Cardiac muscle cell (in vitro differentiated cells and primary cell): Measurements from ENCODE around the gene DPEP2NB. TPM values are rescaled to one million over a fixed set of nuclear protein-coding genes. Genes with fewer than 3 reads are reported as not detected.

Experiments
- DNase-seq, 2 donors: peaks; one replicate each; pipeline versions ENCODE4 v3.0.0 to v3.0.0-alpha.2; 2010 to 2017; ENCODE audit warnings: low read depth in 1 of 2, low spot score in 1 of 2
- H3K27ac ChIP-seq: fragments of 200-600 bp; sonication (generic); 2 replicates; pipeline ENCODE4 v1.5.1; 2016
- H3K27me3 ChIP-seq: fragments of 200-600 bp; sonication (generic); 2 replicates; pipeline ENCODE4 v1.6.0; 2016; ENCODE audit warnings: control low read depth
- H3K36me3 ChIP-seq: fragments of 200-600 bp; sonication (generic); 2 replicates; pipeline ENCODE4 v1.5.1; 2016; ENCODE audit warnings: control low read depth
- H3K4me1 ChIP-seq: fragments of 200-600 bp; sonication (generic); 2 replicates; pipeline ENCODE4 v1.8.1; 2017; ENCODE audit warnings: low read depth, mild to moderate bottlenecking, mixed run types
- H3K4me3 ChIP-seq: fragments of 200-600 bp; sonication (generic); 2 replicates; pipeline ENCODE4 v1.5.1; 2016; ENCODE audit warnings: mild to moderate bottlenecking
- H3K9me3 ChIP-seq: fragments of 200-600 bp; sonication (generic); 2 replicates; pipeline ENCODE4 v1.5.1; 2017; ENCODE audit warnings: low read depth, mild to moderate bottlenecking, control low read depth
- polyA plus RNA-seq: library from polyadenylated mRNA; unstranded; fragments of >200 nt; fragmentation: Nextera tagmentation; extraction: Ambion mirVana; gene quantifications from 2 replicates; pipeline ENCODE4 v1.2.1, GENCODE V29; 2016
- total RNA-seq: library from RNA; depleted of rRNA; stranded (reverse); fragments of >200 nt; gene quantifications from 2 replicates; pipeline ENCODE4 v1.2.3, GENCODE V29; 2016
- TF ChIP-seq, protein P1 (sequence below): IDR thresholded peaks from 2 replicates; pipeline ENCODE4 v1.5.1; 2012; ENCODE audit warnings: low read depth, mild to moderate bottlenecking, low read length

DPEP2NB gene
- total and polyA plus RNA-seq, 2 experiments from 2014 or later: not detected

DNA sequence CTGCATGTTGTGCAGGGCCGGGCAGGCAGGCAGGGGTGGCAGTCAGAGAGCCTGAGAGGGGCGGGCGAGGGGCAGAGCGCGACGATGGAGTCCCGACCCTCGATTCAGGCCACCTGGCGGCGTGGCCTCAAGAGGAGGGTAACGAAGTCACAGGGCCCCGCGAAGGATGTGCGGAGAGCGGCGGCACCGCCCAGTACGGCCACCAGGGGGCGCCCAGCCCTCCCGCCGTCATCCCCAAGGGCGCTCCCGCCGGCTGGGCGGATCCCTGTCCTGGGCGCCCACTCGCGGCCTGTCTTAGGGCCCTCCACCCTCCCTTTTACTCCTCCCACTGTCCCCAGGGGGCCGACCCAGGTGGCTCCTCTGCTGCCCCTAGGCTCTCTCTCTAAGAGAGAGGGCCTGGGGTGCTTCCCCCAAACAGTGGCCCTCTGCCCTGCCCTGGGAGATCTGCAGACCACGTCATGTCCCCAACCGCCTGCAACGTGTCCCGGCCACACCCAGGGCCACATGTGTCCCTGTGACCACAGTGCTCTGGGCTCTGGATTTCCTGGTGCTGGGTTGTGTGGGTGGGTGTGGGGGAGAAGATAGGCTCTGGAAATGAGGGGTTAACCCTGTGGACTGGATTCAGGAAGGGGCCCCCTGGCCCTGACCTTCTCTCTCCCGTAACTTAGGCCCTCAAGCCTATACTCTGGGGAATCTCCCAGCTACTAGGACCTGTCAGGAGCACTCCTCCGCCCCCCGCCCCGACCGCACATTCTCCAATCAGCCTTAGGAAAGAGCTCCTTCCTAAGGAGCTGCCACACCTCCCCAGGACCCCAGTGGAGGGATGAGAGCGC, 22.3 kb downstream of the DPEP2NB start:
- DNase-seq: peak; percentile 79 to 81
- H3K36me3 ChIP-seq: no peaks in the 10 kb centered on the region
- no peak overlapping the region for H3K4me3 ChIP-seq
- H3K27me3 ChIP-seq: peaks cover 11% of the 10 kb centered on the region
- TF ChIP-seq, protein P1, sequence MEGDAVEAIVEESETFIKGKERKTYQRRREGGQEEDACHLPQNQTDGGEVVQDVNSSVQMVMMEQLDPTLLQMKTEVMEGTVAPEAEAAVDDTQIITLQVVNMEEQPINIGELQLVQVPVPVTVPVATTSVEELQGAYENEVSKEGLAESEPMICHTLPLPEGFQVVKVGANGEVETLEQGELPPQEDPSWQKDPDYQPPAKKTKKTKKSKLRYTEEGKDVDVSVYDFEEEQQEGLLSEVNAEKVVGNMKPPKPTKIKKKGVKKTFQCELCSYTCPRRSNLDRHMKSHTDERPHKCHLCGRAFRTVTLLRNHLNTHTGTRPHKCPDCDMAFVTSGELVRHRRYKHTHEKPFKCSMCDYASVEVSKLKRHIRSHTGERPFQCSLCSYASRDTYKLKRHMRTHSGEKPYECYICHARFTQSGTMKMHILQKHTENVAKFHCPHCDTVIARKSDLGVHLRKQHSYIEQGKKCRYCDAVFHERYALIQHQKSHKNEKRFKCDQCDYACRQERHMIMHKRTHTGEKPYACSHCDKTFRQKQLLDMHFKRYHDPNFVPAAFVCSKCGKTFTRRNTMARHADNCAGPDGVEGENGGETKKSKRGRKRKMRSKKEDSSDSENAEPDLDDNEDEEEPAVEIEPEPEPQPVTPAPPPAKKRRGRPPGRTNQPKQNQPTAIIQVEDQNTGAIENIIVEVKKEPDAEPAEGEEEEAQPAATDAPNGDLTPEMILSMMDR: peak; percentile 91
- no peaks in the 10 kb centered on the region for H3K4me1 ChIP-seq
- H3K27ac ChIP-seq: no peak overlapping the region
- H3K9me3 ChIP-seq: no peaks in the 10 kb centered on the region

DNA sequence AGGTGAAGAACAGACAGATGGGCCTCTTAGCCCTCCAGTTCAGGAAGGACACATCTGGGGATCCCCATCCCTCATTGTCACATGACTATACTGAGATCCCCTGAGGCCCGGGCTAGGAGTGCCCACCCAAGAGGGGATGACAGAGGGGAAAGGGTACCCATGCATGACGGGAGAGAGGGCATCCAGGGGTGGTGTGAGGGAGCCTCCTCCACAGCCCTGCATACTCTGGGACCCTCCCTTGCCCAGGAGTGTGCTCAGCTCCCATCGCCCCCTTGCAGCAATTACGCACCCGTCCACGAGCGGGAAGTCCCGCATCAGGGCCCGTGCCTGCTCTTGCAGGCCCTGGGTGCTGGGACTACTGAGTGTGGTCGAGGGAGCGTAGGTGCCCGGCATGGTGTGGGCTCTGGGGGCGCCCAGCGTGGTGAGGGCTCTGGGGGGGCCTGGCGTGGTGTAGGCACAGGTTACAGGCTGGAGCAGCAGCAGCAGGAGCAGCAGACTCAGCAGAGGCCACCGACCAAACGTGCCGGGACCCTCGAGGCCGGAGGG, 23.0 kb downstream of the DPEP2NB start:
- TF ChIP-seq, protein P1: no peak
- DNase-seq: no peak
- Histone ChIP-seq H3K27ac (no peak overlapping the region), H3K9me3 (no peaks in the 10 kb centered on the region), H3K4me1 (no peaks in the 10 kb centered on the region), H3K36me3 (no peaks in the 10 kb centered on the region), H3K4me3 (no peak overlapping the region), H3K27me3 (peaks cover 11% of the 10 kb centered on the region)

DNA sequence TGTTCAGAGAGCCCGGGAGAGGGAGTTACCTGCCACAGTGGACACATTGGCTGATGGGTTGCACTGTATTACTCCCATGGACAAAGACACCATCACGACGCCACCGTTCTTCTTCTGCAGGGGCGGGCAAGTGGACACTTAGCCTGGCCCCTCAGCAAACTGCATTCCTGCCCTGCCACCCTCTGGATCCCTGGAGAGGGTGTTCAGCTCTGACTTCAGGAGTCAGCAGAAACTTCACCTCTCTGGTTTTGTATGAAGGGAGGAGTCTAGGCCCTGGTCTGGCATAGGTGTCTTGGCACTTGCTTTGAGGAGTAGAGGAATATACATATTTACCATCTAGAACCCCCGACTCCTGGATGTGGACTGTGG, 25.7 kb downstream of the DPEP2NB start:
- H3K27me3 ChIP-seq: peaks cover 11% of the 10 kb centered on the region
- H3K4me3 ChIP-seq: no peak overlapping the region
- H3K36me3 ChIP-seq: no peaks in the 10 kb centered on the region
- TF ChIP-seq, protein P1: no peak
- DNase-seq: no peak
- H3K4me1 ChIP-seq: peaks cover 8% of the 10 kb centered on the region
- H3K9me3 ChIP-seq: no peaks in the 10 kb centered on the region
- H3K27ac ChIP-seq: no peak overlapping the region

DNA sequence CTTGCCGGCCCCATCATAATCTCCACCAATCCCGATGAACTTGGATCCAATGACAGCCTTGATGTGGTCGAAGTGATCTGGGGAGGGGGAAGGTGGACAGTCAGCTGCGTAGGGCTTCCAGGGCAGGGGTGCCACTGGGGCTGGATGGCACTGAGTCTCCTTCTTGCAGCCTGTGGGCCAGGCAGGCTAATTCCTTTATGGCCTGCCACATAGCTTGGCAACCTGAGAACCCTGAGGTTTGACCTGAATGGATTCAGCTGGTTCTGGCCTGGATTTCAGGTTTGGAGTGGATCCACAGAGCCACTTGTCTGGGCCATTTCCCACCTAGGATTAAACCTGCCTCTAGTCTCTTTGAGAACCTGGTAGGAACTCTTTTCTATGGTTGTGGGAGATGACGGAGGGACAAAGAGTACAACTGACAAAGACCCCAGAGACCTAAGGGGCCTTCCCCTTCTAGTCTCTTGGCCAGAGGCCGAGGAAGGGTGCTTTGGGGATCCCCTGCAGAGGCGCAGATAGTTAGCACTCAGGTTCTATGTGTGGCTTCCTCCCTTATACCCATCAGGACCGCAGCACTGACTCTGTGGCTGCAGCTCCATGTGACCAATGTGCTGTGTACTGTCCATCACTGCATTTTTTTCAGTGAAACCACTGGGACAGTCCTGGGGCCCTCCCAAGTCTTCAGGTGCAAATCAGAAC, 26.2 kb downstream of the DPEP2NB start:
- H3K27me3 ChIP-seq: peaks cover 11% of the 10 kb centered on the region
- DNase-seq: no peak
- no peak overlapping the region for H3K4me3 ChIP-seq
- H3K36me3 ChIP-seq: no peaks in the 10 kb centered on the region
- TF ChIP-seq, protein P1: no peak
- no peaks in the 10 kb centered on the region for H3K9me3 ChIP-seq
- peaks cover 14% of the 10 kb centered on the region for H3K4me1 ChIP-seq
- H3K27ac ChIP-seq: no peak overlapping the region

DNA sequence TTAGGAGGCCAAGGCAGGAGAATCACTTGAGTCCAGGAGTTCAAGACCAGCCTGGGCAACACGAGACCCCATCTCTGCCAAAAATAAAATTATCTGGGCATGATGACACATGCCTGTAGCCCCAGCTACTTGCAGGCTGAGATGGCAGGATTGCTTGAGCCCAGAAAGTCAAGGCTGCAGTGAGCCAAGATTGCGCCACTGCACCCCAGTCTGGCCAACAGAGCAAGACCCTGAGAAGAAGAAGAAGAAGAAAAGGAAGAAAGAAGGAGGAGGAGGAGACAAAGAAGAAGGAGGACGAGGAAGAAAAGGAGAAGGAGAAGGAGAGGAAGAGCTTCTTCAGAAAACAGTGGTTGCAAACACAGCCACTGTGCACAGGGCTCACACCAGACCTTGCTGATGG, 27.0 kb downstream of the DPEP2NB start:
- TF ChIP-seq, protein P1: no peak
- H3K36me3 ChIP-seq: no peaks in the 10 kb centered on the region
- no peak for DNase-seq

More for the DNA sequence above, 27.0 kb downstream of the DPEP2NB start:
- peaks cover 11% of the 10 kb centered on the region for H3K27me3 ChIP-seq
- H3K4me3 ChIP-seq: no peak overlapping the region
- H3K4me1 ChIP-seq: peaks cover 15% of the 10 kb centered on the region
- no peaks in the 10 kb centered on the region for H3K9me3 ChIP-seq
- H3K27ac ChIP-seq: no peak overlapping the region
